GM12878 (cell line): ENCODE data around the gene KPNA5. TPM values are rescaled to one million over a fixed set of nuclear protein-coding genes. Genes with fewer than 3 reads are reported as not detected.
A peak's percentile ranks its signal among the peaks of the same experiment; 100 is the strongest.

Experiments
- ATAC-seq: fragments of 200-7000 bp; cut with Tn5 transposase; 3 replicates; pipeline ENCODE4 v1.9.1; 2020; ENCODE audit warnings: mild to moderate bottlenecking, moderate library complexity
- BruUV-seq: library from RNA; stranded (reverse); fragments of 400-500 nt; replicated peaks from 2 replicates; lab custom pipeline; 2021; lab: Mats Ljungman, UMichigan
- CTCF ChIA-PET: fragments of 300-600 bp; sonication (Branson Sonifier 250); formaldehyde crosslinking; extraction: SDS; loops from one replicate; lab custom pipeline; 2021; ENCODE audit warnings: inconsistent platforms; lab: Yijun Ruan, JAX
- POLR2A ChIA-PET: fragments of 350-600 bp; formaldehyde crosslinking; extraction: SDS; loops from one replicate; lab custom pipeline; 2021; ENCODE audit warnings: inconsistent platforms; lab: Charles Lee
- RAD21 ChIA-PET: fragments of 300-600 bp; sonication (Branson Sonifier 250); formaldehyde crosslinking; loops from one replicate; lab custom pipeline; 2023; ENCODE audit warnings: antibody characterized with exemption; ENCODE audit not compliant: unreplicated experiment; lab: Charles Lee
- SMC1A ChIA-PET: fragments of 300-600 bp; sonication (Branson Sonifier 250); formaldehyde crosslinking; loops from one replicate; lab custom pipeline; 2023; ENCODE audit not compliant: unreplicated experiment, uncharacterized antibody; lab: Charles Lee
- DNase-seq: peaks from one replicate; pipeline ENCODE4 v3.0.0-alpha.2; 2011; ENCODE audit warnings: low read depth, low spot score
- FAIRE-seq: peaks from 3 replicates; lab custom pipeline; 2011; peaks lifted over from hg19 to GRCh38; lab: Jason Lieb, UNC
- H2AFZ ChIP-seq: 2 replicates; pipeline ENCODE4 v1.6.0; 2011; ENCODE audit warnings: low read depth, low read length, control low read depth; ENCODE audit not compliant: control insufficient read depth
- H3K27ac ChIP-seq: 2 replicates; pipeline ENCODE4 v1.5.1; 2011; ENCODE audit warnings: control low read depth; ENCODE audit not compliant: control insufficient read depth, insufficient read depth
- H3K27me3 ChIP-seq, 2 experiments: replicated peaks in 1 of 2; 2 replicates each; pipeline versions ENCODE4 v1.6.0 to v1.6.1; 2011; ENCODE audit warnings: low read length in 1 of 2; ENCODE audit not compliant: control insufficient read depth in 2 of 2, insufficient read depth in 2 of 2
- H3K36me3 ChIP-seq, 2 experiments: 2 replicates each; pipeline ENCODE4 v1.5.1; 2011; ENCODE audit warnings: low read length in 1 of 2; ENCODE audit not compliant: control insufficient read depth in 2 of 2, insufficient read depth in 2 of 2
- H3K4me1 ChIP-seq: 2 replicates; pipeline ENCODE4 v1.6.1; 2011; ENCODE audit warnings: mild to moderate bottlenecking, low read length, moderate library complexity, mixed read lengths; ENCODE audit not compliant: control insufficient read depth, insufficient read depth
- H3K4me2 ChIP-seq: 2 replicates; pipeline ENCODE4 v1.6.0; 2011; ENCODE audit warnings: control low read depth; ENCODE audit not compliant: control insufficient read depth, insufficient read depth
- H3K4me3 ChIP-seq: fragments of 200-600 bp; sonication (generic); 2 replicates; pipeline ENCODE4 v1.5.1; 2016
- H3K79me2 ChIP-seq: 2 replicates; pipeline ENCODE4 v1.6.0; 2011; ENCODE audit warnings: low read length; ENCODE audit not compliant: control insufficient read depth, insufficient read depth
- H3K9ac ChIP-seq: 2 replicates; pipeline ENCODE4 v1.8.0; 2011; ENCODE audit warnings: low read length, control low read depth, mixed read lengths; ENCODE audit not compliant: control insufficient read depth, insufficient read depth
- H3K9me3 ChIP-seq: replicated peaks from 3 replicates; pipeline ENCODE4 v1.5.1; 2011; ENCODE audit warnings: mild to moderate bottlenecking, low read length; ENCODE audit not compliant: control insufficient read depth, insufficient read depth
- H4K20me1 ChIP-seq: 2 replicates; pipeline ENCODE4 v1.6.0; 2011; ENCODE audit not compliant: control insufficient read depth, insufficient read depth
- CHD4 ChIP-seq: fragments of 200-600 bp; sonication (generic); IDR thresholded peaks from 2 replicates; pipeline ENCODE4 v1.6.1; 2016; ENCODE audit warnings: mild to moderate bottlenecking
- E4F1 ChIP-seq: fragments of 450-650 bp; IDR thresholded peaks from 2 replicates; pipeline ENCODE4 v1.6.1; 2018; ENCODE audit warnings: borderline replicate concordance, mild to moderate bottlenecking; ENCODE audit not compliant: partially characterized antibody
- ZNF384 ChIP-seq: IDR thresholded peaks from 2 replicates; pipeline ENCODE4 v1.6.1; 2012; ENCODE audit warnings: low read depth, mild to moderate bottlenecking, low read length, improper control_type of control experiment, borderline replicate concordance
- WGBS: methylation state at CpG from one replicate; pipeline ENCODE4 v1.1.6; 2016; ENCODE audit warnings: low lambda C conversion rate; ENCODE audit not compliant: insufficient replicate concordance, insufficient coverage; ENCODE audit errors: missing lambda C conversion rate; 5-methylcytosine and 5-hydroxymethylcytosine counted together
- in situ Hi-C: fragments of 300-500 bp; cut with MboI; formaldehyde crosslinking; loops from 9 replicates; pipeline ENCODE4 v1.14.3; 2018; ENCODE audit warnings: mixed read lengths
- intact Hi-C: fragments of 100-400 bp; cut with micrococcal nuclease; formaldehyde crosslinking; loops from one replicate; pipeline ENCODE4 v1.14.2; 2022; ENCODE audit not compliant: unreplicated experiment
- polyA plus RNA-seq, 11 experiments: library from polyadenylated mRNA; depleted of rRNA in 4 of 11; unstranded in 6 of 11; stranded (reverse) in 5 of 11; fragments of >200 nt; fragmentation: Nextera tagmentation in 4 of 11; fragmentation: Illumina TruSeq in 1 of 11; extraction: Ambion mirVana in 4 of 11; extraction: Trizol in 1 of 11; gene quantifications; 1 replicate in 1 of 11; 2 replicates in 10 of 11; pipeline versions ENCODE4 v1.2.1 to v1.2.3, GENCODE V29; 2011 to 2016; ENCODE audit warnings: inconsistent platforms in 2 of 11, missing spikeins in 2 of 11, low read depth in 1 of 11
- total RNA-seq, 4 experiments: library from RNA; depleted of rRNA in 3 of 4; stranded (reverse); fragments of >200 nt in 3 of 4; fragmentation: Illumina TruSeq in 1 of 4; extraction: Trizol in 1 of 4; gene quantifications; 2 replicates each; pipeline versions ENCODE4 v1.2.1 to v1.2.3, GENCODE V29; 2013 to 2021
- TF ChIP-seq, protein P1 (sequence below): IDR thresholded peaks from 2 replicates; pipeline ENCODE4 v1.6.1; 2011; ENCODE audit warnings: low read depth, mild to moderate bottlenecking, low read length, moderate library complexity, borderline replicate concordance; ENCODE audit errors: extremely low read depth

The KPNA5 gene
- total and polyA plus RNA-seq, 10 of the 15 experiments (the other 5 are each of a cell fraction or from before 2014, with no cell fraction given), result 1.9 to 7.6 (median 4.5) TPM

GRCh38 chr6:116665464-116665863 is 15.5 kb upstream of the KPNA5 start:
- ChIA-PET SMC1A (interaction anchor here (0.6 to 1.3 kb wide), 4 partner anchors 20 to 226 kb away, joined by 3 to 4 read pairs (median 4); no protein-coding TSS in a partner anchor), POLR2A (interaction anchor here (4.1 kb wide), 1 partner anchor 16 kb away, joined by 19 read pairs; the partner anchor contains the start of gene KPNA5), CTCF (interaction anchor here (0.6 to 1.8 kb wide), 6 partner anchors 14 to 553 kb away, joined by 3 to 5 read pairs (median 4); no protein-coding TSS in a partner anchor), RAD21 (interaction anchor here (0.6 to 0.7 kb wide), 2 partner anchors 17 to 378 kb away, joined by 3 read pairs; no protein-coding TSS in a partner anchor)
- TF ChIP-seq, protein P1, sequence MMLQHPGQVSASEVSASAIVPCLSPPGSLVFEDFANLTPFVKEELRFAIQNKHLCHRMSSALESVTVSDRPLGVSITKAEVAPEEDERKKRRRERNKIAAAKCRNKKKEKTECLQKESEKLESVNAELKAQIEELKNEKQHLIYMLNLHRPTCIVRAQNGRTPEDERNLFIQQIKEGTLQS, result no peak
- TF ChIP-seq E4F1, result no peak
- no peak for TF ChIP-seq CHD4
- TF ChIP-seq ZNF384, result 0 out of 2 replicates have a peak, but pooled peaks have one; percentile 8
- intact Hi-C loops, result loop anchor here (5.0 to 10.0 kb wide), 3 partner anchors 291 to 651 kb away; partner anchors contain the start of genes DSE and TSPYL1
- H3K9me3 ChIP-seq, result no peaks in the 10 kb centered on the region
- H3K4me2 ChIP-seq, result peak overlapping the region; percentile 74
- in situ Hi-C loops, result no loop called here
- H3K9ac ChIP-seq, result no peak overlapping the region
- no peak overlapping the region for H2AFZ ChIP-seq
- ATAC-seq (no peak), FAIRE-seq (no peak), DNase-seq (no peak)
- H3K4me1 ChIP-seq, result no peaks in the 10 kb centered on the region; the same call in 1 of the 2 replicates
- H3K79me2 ChIP-seq, result peaks cover 80% of the 10 kb centered on the region
- no peak overlapping the region for H3K27ac ChIP-seq
- no peaks in the 10 kb centered on the region for H3K36me3 ChIP-seq
- H3K27me3 ChIP-seq, result no peaks in the 10 kb centered on the region
- 66% methylated on average over 7 of the region's 7 CpGs for WGBS
- peak overlapping the region; percentile 57; the same call in 1 of the 2 replicates for H3K4me3 ChIP-seq
- no peaks in the 10 kb centered on the region; the same call in 1 of the 2 replicates for H4K20me1 ChIP-seq
- BruUV-seq, result no TSS peak
